Skeletal muscle satellite cell (primary cell): ENCODE data around the gene MAPKAP1.

Experiments
- H3K27me3 ChIP-seq: 2 replicates; pipeline ENCODE4 v1.7.0; 2013; ENCODE audit warnings: low read length; ENCODE audit not compliant: control insufficient read depth, insufficient read depth
- H3K36me3 ChIP-seq: 2 replicates; pipeline ENCODE4 v1.7.0; 2013; ENCODE audit warnings: mild to moderate bottlenecking, control low read depth, low read length; ENCODE audit not compliant: insufficient read depth
- H3K4me1 ChIP-seq: 2 replicates; pipeline ENCODE4 v1.7.0; 2013; ENCODE audit warnings: low read length; ENCODE audit not compliant: control insufficient read depth, insufficient read depth
- H3K4me2 ChIP-seq: 2 replicates; pipeline ENCODE4 v1.7.0; 2013; ENCODE audit warnings: mild to moderate bottlenecking, low read length
- H3K4me3 ChIP-seq: 2 replicates; pipeline ENCODE4 v1.7.0; 2013; ENCODE audit warnings: low read length
- H3K9ac ChIP-seq: 2 replicates; pipeline ENCODE4 v1.7.0; 2013; ENCODE audit warnings: mild to moderate bottlenecking, low read depth, low read length, moderate library complexity
- H3K9me3 ChIP-seq: replicated peaks from 2 replicates; pipeline ENCODE4 v1.7.0; 2013; ENCODE audit warnings: mild to moderate bottlenecking, control low read depth, low read length

MAPKAP1 gene

DNA sequence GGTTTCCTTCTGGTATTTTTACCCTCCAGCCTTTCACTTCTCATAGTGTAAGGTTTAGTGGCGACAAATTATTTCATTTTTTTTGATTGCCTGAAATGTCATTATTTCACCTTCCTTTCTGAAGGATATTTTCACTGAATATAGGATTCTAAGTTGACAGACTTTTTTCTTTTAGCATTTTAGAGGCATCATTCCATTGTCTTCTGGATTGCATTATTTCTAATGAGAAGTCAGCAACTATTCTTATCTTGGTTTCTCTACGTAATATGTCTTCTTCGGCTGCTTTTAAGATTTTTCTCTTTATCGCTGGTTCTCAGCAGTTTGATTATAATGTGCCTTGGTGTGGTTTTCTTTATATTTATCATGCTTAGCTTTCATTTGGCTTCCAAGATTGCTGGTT is 251.1 kb downstream of the MAPKAP1 start:
- Histone ChIP-seq H3K9me3 (no peaks in the 10 kb centered on the region), H3K4me2 (no peak overlapping the region), H3K27me3 (no peaks in the 10 kb centered on the region), H3K4me1 (peaks cover 3% of the 10 kb centered on the region), H3K9ac (no peak overlapping the region), H3K36me3 (peaks cover 17% of the 10 kb centered on the region), H3K4me3 (no peak overlapping the region)

DNA sequence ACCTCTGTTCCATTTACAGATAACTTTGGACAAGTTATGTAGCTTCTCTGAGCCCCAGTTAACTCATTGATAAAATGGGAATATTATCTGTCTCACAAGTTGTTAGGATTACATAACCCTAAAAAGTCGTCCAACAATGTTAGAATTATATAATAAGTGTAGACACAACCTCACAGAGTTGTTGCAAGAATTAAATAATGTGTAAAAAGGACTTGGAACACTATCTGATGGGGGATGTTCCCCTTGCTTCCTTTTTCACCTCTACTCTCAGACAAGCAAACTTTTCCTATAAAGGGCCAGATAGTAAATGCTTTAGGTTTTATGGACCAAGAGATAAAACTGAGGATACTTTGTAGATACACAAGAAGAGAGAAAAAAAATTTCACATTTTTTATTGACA is 251.9 kb downstream of the MAPKAP1 start:
- Histone ChIP-seq H3K4me1 (no peaks in the 10 kb centered on the region), H3K36me3 (peaks cover 15% of the 10 kb centered on the region), H3K9me3 (no peaks in the 10 kb centered on the region), H3K4me3 (no peak overlapping the region), H3K4me2 (no peak overlapping the region), H3K9ac (no peak overlapping the region), H3K27me3 (no peaks in the 10 kb centered on the region)

DNA sequence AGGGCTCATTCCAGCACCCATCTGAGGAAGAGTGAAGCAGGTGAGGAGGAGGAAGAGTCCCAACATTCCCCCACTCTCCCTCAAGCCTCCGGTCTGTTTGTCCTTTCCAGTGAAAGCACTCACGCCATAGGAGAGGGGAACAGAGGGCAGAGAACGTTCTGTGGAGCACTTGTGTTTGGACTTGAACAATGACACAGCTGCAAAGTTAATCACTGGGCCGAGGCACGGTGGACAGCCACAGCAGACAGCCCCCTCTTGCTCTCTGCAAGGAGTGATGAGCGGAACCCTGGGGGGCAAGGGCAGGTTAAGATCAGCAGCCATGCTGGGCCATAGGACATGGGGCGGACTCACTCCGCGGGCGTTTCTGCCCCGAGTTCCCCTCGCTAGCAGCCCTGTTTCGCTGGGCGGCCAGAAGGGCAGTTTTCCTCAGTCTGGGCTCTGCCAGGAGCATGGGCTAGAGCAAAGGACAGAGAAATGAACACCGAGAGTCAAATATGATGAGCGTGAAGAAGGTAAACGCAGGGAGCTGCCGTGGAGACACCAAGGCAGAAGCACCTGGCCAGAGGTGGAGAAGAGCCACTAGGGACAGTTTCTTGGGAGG is 259.7 kb downstream of the MAPKAP1 start:
- no peak overlapping the region for H3K9ac ChIP-seq
- H3K4me3 ChIP-seq: no peak overlapping the region
- H3K9me3 ChIP-seq: no peaks in the 10 kb centered on the region
- H3K4me1 ChIP-seq: no peaks in the 10 kb centered on the region
- H3K36me3 ChIP-seq: peaks cover 27% of the 10 kb centered on the region
- H3K4me2 ChIP-seq: no peak overlapping the region
- H3K27me3 ChIP-seq: no peaks in the 10 kb centered on the region

DNA sequence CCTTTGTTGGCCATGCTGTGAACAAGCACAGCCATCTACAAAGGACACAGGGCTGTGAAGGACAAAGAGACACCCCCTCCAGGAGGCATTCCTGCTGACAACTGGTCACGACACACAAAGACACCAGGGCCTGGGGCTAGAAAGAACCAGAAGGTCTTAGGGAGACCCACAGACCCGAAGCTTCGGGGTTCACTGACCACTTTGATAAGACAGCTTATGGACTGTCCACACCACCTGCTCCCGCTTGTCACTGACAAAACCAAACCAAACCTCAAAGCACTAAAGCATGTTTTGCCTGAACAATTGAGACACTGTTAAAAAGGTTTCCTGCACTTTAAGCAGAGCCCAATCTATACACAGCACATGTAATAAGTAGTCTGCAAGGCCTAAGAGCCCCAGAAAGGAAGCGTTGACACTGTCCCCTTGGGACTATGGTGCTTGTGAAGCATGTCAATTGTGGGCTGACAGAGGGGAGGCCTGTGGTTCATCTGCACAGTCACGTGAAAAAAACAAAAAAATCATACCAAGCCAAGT is 260.4 kb downstream of the MAPKAP1 start:
- no peaks in the 10 kb centered on the region for H3K4me1 ChIP-seq
- H3K27me3 ChIP-seq: no peaks in the 10 kb centered on the region
- H3K9me3 ChIP-seq: no peaks in the 10 kb centered on the region
- H3K36me3 ChIP-seq: peaks cover 24% of the 10 kb centered on the region
- no peak overlapping the region for H3K4me3 ChIP-seq
- H3K4me2 ChIP-seq: no peak overlapping the region
- H3K9ac ChIP-seq: no peak overlapping the region

DNA sequence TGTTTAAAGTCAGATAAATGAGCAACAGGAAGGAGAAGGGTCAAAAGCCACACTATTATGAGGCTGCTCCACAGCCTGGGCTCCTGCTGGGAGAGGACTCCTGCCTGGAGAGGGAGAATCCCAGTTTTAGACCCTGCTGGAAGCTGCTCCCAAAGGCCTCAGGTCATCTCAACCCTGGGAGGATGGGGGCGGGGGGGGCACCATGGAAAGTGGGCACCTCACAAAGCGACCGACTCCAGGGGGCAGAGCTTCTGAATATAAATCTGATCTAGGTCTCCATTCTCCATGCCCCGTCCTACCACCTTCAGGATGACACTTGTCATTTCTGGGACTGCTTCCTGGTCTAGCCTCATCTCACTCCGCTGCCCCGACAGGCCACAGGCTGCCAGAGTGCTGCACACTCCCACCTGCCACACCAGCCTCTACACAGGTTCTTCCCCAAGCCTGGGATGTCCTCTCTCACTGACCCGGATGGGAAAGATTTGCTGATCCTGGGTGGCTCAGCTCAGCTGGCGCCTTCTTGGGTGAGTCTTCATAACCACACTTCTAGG is 262.0 kb downstream of the MAPKAP1 start:
- Histone ChIP-seq H3K9ac (no peak overlapping the region), H3K9me3 (no peaks in the 10 kb centered on the region), H3K4me2 (no peak overlapping the region), H3K27me3 (no peaks in the 10 kb centered on the region), H3K36me3 (peaks cover 23% of the 10 kb centered on the region), H3K4me1 (no peaks in the 10 kb centered on the region), H3K4me3 (no peak overlapping the region)

DNA sequence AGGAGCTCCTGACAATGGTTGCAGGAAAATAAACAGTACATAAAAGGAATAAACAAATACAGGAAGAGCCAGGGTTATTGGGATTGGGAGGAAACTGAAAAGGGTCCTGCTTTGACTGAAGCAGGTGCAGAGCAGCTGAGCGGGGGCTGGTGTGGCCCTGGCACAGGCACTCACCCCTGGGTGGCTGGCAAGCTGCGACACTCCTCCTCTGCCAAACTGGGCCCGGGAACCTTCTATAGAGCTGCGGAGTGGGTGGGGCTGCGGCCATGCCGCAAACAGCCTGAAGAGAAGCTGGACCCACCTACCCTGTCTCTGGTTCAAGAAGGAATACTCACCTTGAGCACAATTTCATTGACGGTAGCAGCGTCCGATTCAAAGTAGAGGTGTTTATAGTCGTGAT is 262.8 kb downstream of the MAPKAP1 start:
- H3K4me2 ChIP-seq: no peak overlapping the region
- peaks cover 29% of the 10 kb centered on the region for H3K36me3 ChIP-seq
- no peak overlapping the region for H3K4me3 ChIP-seq
- H3K4me1 ChIP-seq: no peaks in the 10 kb centered on the region
- H3K27me3 ChIP-seq: no peaks in the 10 kb centered on the region
- no peak overlapping the region for H3K9ac ChIP-seq
- H3K9me3 ChIP-seq: no peaks in the 10 kb centered on the region

DNA sequence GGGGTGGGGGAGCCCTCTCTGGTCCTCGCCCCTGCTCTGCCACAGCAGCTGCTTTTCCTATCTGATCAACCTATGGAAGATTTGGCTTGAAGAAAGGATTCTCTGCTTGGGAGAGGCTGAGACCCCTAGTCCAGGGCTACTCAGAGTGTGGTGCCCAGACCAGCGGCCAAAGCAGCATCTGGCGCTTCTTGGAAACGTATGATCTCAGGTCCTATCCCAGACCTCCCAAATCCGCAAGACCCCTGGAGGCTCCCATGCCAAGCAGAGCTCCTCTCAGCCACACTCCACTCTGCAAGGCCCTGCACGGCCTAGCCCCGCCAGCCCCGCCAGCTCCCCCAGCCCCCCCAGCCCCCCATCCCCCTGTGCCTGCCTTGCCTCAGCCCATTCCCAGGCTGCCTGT is 263.6 kb downstream of the MAPKAP1 start:
- Histone ChIP-seq H3K36me3 (peaks cover 37% of the 10 kb centered on the region), H3K4me1 (no peaks in the 10 kb centered on the region), H3K27me3 (no peaks in the 10 kb centered on the region), H3K4me3 (no peak overlapping the region), H3K9ac (no peak overlapping the region), H3K4me2 (no peak overlapping the region), H3K9me3 (no peaks in the 10 kb centered on the region)

DNA sequence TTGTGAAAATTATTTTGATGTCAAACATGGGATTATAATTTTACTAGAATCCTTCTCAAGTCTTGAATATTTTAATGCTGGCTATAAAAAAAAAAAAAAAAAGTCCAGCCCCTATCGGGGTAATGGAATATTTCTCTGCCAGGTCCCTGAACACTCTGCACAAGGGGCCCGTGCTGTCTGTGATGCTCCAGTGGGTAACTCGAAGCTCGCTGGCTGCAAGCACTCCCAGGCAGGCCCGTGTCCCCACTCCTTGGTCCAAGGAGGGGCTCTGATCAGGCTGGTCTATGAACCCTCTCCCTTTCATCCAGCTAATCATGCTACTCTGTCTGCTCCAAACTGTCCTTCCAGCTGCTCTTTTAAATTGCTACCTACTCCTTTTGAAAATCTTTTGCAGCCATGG is 264.6 kb downstream of the MAPKAP1 start:
- Histone ChIP-seq H3K9ac (no peak overlapping the region), H3K36me3 (peaks cover 43% of the 10 kb centered on the region), H3K4me1 (no peaks in the 10 kb centered on the region), H3K4me3 (no peak overlapping the region), H3K27me3 (no peaks in the 10 kb centered on the region), H3K9me3 (no peaks in the 10 kb centered on the region), H3K4me2 (no peak overlapping the region)

DNA sequence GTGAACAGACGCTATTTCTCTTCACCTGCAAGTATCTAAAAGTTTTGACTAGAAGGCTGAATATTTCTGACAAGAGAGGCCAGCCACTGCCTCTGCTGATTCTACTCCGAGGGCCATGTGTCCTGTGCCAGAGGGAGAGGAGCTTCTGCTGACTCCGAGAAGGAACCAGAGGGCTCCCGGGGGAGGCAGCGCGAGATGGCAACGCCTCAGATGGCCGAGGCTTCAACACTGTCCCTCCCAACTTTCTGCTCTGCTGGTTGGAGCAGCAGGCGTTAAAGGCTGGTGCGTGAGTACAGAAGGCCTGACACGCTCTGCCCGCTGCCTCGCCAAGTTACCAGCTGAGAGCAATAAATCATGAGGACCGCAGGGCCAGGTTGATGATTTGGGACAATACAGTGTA is 266.6 kb downstream of the MAPKAP1 start:
- H3K36me3 ChIP-seq: peaks cover 43% of the 10 kb centered on the region

DNA sequence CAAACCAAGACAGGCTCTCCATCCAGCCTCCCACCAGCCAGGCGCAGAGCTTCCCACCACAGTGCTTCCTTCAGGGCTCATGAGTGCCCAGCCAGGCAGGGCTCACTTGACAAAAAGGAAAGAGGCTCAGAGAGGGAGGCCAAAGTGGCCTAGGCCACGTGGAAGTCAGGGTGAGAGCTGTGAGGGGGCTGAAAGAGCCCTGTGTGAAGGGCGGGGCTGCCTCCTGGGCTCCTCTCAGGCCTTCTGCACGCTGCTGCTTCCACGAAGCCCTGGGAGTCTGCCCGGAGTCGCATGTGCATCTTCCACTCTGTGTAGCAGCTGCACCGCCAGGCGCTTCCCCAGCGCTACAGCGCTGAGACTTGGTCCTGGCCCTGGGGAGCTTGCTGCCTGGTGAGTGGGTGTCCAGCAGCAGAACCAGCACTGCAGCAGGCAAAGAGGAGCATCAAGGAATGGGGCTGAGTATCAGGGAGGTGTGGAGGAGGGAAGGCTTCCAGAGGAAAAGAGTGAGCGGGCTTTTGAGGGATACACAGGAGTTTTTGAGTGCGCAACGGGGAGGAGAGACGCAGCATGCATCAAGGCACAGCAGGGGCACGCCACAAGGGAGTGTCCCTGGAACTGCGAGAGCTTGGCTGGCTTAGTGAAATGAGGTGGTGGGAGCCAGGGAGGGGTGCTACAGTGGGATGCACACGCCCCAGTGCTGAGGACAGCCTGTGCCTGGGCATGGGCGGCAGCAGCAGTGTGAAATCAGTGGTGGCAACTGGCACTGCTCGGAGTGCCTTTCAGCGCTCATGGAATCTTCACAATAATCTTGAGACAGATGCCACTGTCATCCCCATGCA is 267.4 kb downstream of the MAPKAP1 start:
- Histone ChIP-seq H3K4me3 (no peak overlapping the region), H3K9me3 (no peaks in the 10 kb centered on the region), H3K27me3 (no peaks in the 10 kb centered on the region), H3K36me3 (peaks cover 42% of the 10 kb centered on the region), H3K9ac (no peak overlapping the region), H3K4me1 (no peaks in the 10 kb centered on the region), H3K4me2 (no peak overlapping the region)

More for the DNA sequence above, 266.6 kb downstream of the MAPKAP1 start:
- no peak overlapping the region for H3K4me2 ChIP-seq
- H3K9ac ChIP-seq: no peak overlapping the region
- no peaks in the 10 kb centered on the region for H3K4me1 ChIP-seq
- H3K27me3 ChIP-seq: no peaks in the 10 kb centered on the region
- H3K9me3 ChIP-seq: no peaks in the 10 kb centered on the region
- H3K4me3 ChIP-seq: no peak overlapping the region

DNA sequence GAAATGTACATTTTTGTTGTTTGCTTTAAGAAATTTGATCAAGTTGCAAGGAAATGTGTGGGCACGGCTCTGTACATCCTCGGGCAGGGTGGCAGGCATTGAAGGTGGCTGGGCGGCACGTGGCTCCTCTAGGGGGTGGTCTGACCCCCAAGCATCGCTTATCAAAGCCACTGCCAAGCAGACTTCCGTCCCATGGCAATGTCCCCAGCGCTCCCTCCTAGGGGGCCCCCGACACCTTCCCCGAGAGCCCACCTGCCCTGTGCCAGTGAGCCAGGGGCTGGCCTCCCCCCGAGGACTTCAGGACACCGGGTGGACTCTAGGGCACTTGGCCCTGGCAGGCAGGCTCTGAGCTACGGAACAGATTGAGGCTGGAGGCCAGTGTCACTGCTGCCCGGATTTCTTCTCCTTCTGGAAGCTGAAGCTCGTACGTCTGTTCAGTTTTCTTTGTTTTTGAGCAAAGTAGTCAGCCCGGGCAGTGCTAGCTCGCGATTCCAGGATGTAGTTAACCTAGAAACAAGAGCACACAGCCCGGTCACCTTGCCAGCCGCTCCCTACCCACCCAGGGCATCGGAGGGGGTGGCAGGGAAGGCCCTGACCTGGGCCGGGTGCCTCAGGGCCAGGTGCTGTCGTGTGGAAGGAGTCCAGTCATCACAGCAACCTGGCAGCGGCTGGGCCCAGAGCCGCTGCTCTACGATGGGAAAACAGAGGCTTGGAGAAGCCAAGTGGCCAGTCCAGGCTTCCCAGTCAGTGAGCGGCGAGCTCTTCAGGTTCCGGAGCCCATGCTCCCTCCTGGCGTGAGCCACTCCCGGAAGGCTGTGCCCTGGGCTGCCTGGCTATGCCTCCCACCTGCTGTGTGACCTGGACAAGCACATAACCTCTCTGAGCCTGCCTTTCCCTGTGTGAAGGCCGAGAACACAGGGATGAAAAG is 268.2 kb downstream of the MAPKAP1 start:
- no peak overlapping the region for H3K4me3 ChIP-seq

More for the DNA sequence above, 268.2 kb downstream of the MAPKAP1 start:
- Histone ChIP-seq H3K4me1 (no peaks in the 10 kb centered on the region), H3K36me3 (peaks cover 34% of the 10 kb centered on the region), H3K27me3 (no peaks in the 10 kb centered on the region), H3K9ac (no peak overlapping the region), H3K4me2 (no peak overlapping the region), H3K9me3 (no peaks in the 10 kb centered on the region)
